ENCODE data around the gene EIF1AY. TPM values are rescaled to one million over a fixed set of nuclear protein-coding genes. Genes with fewer than 3 reads are reported as not detected.
A peak's percentile ranks its signal among the peaks of the same experiment; 100 is the strongest.

EIF1AY gene
- total RNA-seq, 2 experiments from 2014 or later, result 42.6 to 89.3 TPM

DNA sequence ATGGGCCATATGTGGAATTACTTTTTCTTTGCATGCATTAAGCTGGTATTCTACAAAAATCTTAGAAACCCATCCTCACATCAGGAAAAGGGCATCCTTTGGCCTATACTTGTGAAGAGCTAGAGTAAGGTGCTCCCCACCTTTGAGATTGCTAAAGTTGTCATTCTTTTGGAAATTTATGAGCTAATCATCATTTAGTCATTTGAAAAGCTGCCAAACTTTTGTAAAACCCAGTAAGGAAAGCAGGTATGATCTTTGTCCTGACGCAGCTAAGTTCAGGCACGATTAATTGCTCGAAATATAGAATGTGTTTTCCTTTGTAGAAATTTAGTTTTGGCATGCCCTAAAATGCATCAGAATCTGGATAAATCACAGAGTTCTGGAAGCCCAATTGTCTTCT, 2.6 kb downstream of the EIF1AY start:
- POLR2A ChIA-PET, result no interaction called here
- CTCF ChIA-PET (ENCODE audit: unreplicated experiment), result no interaction called here
- Histone ChIP-seq H4K20me1 (ENCODE audit: insufficient read depth, low read length) (no peaks in the 10 kb centered on the region), H3K4me2 (ENCODE audit: low read length) (peak overlapping the region; percentile 83), H2AFZ (ENCODE audit: low read length) (no peak overlapping the region), H3K36me3 (ENCODE audit: insufficient read depth, low read length) (peaks cover 32% of the 10 kb centered on the region), H3K4me1 (ENCODE audit: insufficient read depth, low read length, poor library complexity, severe bottlenecking) (peaks cover 22% of the 10 kb centered on the region), H3K9me3 (ENCODE audit: low read length) (no peaks in the 10 kb centered on the region), H3K4me3 (ENCODE audit: low read depth, low read length, poor library complexity, severe bottlenecking) (no peak overlapping the region), H3K9me2 (ENCODE audit: insufficient read depth, low read length) (no peaks in the 10 kb centered on the region), H3K27ac (ENCODE audit: low read depth, low read length, poor library complexity, severe bottlenecking) (no peak overlapping the region), H3K79me2 (ENCODE audit: insufficient read depth, low read depth, low read length) (peaks cover 51% of the 10 kb centered on the region)
- no peak for DNase-seq (ENCODE audit: low spot score)
- TF ChIP-seq, protein P1, sequence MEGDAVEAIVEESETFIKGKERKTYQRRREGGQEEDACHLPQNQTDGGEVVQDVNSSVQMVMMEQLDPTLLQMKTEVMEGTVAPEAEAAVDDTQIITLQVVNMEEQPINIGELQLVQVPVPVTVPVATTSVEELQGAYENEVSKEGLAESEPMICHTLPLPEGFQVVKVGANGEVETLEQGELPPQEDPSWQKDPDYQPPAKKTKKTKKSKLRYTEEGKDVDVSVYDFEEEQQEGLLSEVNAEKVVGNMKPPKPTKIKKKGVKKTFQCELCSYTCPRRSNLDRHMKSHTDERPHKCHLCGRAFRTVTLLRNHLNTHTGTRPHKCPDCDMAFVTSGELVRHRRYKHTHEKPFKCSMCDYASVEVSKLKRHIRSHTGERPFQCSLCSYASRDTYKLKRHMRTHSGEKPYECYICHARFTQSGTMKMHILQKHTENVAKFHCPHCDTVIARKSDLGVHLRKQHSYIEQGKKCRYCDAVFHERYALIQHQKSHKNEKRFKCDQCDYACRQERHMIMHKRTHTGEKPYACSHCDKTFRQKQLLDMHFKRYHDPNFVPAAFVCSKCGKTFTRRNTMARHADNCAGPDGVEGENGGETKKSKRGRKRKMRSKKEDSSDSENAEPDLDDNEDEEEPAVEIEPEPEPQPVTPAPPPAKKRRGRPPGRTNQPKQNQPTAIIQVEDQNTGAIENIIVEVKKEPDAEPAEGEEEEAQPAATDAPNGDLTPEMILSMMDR (conservative IDR thresholded peaks at IDR 0.05; ENCODE audit: low read length), result no peak
- TF ChIP-seq EZH2phosphoT487 (IDR thresholded peaks at IDR 0.05; ENCODE audit: borderline replicate concordance, low read depth, low read length), result no peak
- intact Hi-C loops (cut with micrococcal nuclease; ENCODE audit: unreplicated experiment), result loop anchor here (5.0 to 10.0 kb wide), 3 partner anchors 833 to 1036 kb away; partner anchors contain the start of gene KDM5D
- no TSS peak for BruUV-seq (replicated peaks)

DNA sequence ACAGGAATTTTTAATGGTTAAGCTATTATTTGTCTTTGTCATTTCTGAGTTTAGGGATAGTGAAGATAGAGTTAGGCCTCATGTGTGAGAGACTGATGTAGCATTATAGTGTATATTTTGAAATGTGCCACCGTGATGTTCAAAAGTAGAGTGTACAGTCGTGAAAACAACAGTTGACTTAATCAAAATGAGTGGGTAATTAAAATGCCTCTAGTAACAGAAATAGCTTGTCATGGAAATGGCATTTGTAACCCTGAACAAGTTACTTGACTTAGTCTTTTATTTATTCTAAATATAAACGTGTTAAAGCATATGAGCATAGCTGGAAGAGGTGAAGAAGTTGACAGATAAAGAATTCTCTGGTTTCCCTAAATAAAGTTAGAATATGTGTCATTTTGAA, 6.1 kb downstream of the EIF1AY start:
- TF ChIP-seq EZH2phosphoT487 (IDR thresholded peaks at IDR 0.05; ENCODE audit: borderline replicate concordance, low read depth, low read length), result no peak
- TF ChIP-seq, protein P1 (conservative IDR thresholded peaks at IDR 0.05; ENCODE audit: low read length), result no peak
- Histone ChIP-seq H3K4me1 (ENCODE audit: insufficient read depth, low read length, poor library complexity, severe bottlenecking) (peaks cover 15% of the 10 kb centered on the region), H3K36me3 (ENCODE audit: insufficient read depth, low read length) (peaks cover 41% of the 10 kb centered on the region), H4K20me1 (ENCODE audit: insufficient read depth, low read length) (no peaks in the 10 kb centered on the region), H3K4me3 (ENCODE audit: low read depth, low read length, poor library complexity, severe bottlenecking) (no peak overlapping the region), H3K4me2 (ENCODE audit: low read length) (no peak overlapping the region), H2AFZ (ENCODE audit: low read length) (no peak overlapping the region), H3K79me2 (ENCODE audit: insufficient read depth, low read depth, low read length) (peaks cover 31% of the 10 kb centered on the region), H3K27ac (ENCODE audit: low read depth, low read length, poor library complexity, severe bottlenecking) (no peak overlapping the region), H3K9me3 (ENCODE audit: low read length) (no peaks in the 10 kb centered on the region), H3K9me2 (ENCODE audit: insufficient read depth, low read length) (no peaks in the 10 kb centered on the region)
- intact Hi-C loops (cut with micrococcal nuclease; ENCODE audit: unreplicated experiment), result no loop called here
- CTCF ChIA-PET (ENCODE audit: unreplicated experiment), result no interaction called here
- POLR2A ChIA-PET, result interaction anchor here (1.2 kb wide), 1 partner anchor 8 kb away, joined by 4 read pairs; no protein-coding TSS in a partner anchor
- no peak for DNase-seq (ENCODE audit: low spot score)
- no TSS peak for BruUV-seq (replicated peaks)

DNA sequence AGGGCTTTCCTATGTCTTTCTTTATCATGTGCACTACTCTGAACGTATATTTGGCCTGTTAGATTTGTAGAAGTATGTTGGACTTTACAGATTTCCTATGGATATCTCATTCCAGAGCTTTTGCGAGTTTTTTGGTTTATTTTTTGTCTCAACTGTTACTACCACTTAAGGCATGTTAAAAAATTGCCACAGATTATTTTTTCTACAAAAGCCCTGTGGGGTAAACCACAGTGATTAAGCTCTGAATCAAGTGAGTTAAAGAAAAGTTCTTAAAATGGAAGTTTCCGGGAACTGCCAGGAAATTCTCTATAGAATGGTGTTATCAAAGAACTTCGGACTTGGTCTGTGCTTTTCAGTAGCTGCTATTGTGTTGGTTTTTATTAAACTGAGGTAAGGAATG, 10.6 kb downstream of the EIF1AY start:
- Histone ChIP-seq H3K9me3 (ENCODE audit: low read length) (no peaks in the 10 kb centered on the region), H2AFZ (ENCODE audit: low read length) (no peak overlapping the region), H4K20me1 (ENCODE audit: insufficient read depth, low read length) (no peaks in the 10 kb centered on the region), H3K4me3 (ENCODE audit: low read depth, low read length, poor library complexity, severe bottlenecking) (no peak overlapping the region), H3K27ac (ENCODE audit: low read depth, low read length, poor library complexity, severe bottlenecking) (no peak overlapping the region), H3K36me3 (ENCODE audit: insufficient read depth, low read length) (peaks cover 51% of the 10 kb centered on the region), H3K79me2 (ENCODE audit: insufficient read depth, low read depth, low read length) (no peaks in the 10 kb centered on the region), H3K4me2 (ENCODE audit: low read length) (no peak overlapping the region), H3K4me1 (ENCODE audit: insufficient read depth, low read length, poor library complexity, severe bottlenecking) (no peaks in the 10 kb centered on the region), H3K9me2 (ENCODE audit: insufficient read depth, low read length) (no peaks in the 10 kb centered on the region)
- no TSS peak for BruUV-seq (replicated peaks)
- no peak for DNase-seq (ENCODE audit: low spot score)
- intact Hi-C loops (cut with micrococcal nuclease; ENCODE audit: unreplicated experiment), result no loop called here
- POLR2A ChIA-PET, result no interaction called here
- TF ChIP-seq, protein P1 (conservative IDR thresholded peaks at IDR 0.05; ENCODE audit: low read length), result no peak
- TF ChIP-seq EZH2phosphoT487 (IDR thresholded peaks at IDR 0.05; ENCODE audit: borderline replicate concordance, low read depth, low read length), result no peak
- CTCF ChIA-PET (ENCODE audit: unreplicated experiment), result no interaction called here

Small RNA genes lying within 50 kb of the gene (small RNA-seq; reads per million reads assigned to genes)
- gene KDM5DP1, result not detected

Other genes starting within 250 kb of the EIF1AY start
- gene RPS4Y2, start 180.3 kb downstream of the EIF1AY start, total RNA-seq (2014; rRNA removed; shearing (Covaris generic)), result not detected in 2 replicates
- not detected in 2 replicates for gene RPS4Y2, start 180.3 kb downstream of the EIF1AY start, total RNA-seq (2022)